Activated gamma-delta T cell treated with anti-CD3 and anti-CD28 coated beads, Interleukin-2, amount 50 U/mL, for 16 hours (primary cell): Measurements from ENCODE around the gene MOXD1.
"Not testable (repeated sequence)": the region's sequence is repeated elsewhere in the genome, so short reads cannot be mapped to it uniquely, and the experiment has no call there.

ENCODE experiments used
- DNase-seq: peaks from one replicate; pipeline ENCODE4 v3.0.0-alpha.2; 2020; ENCODE audit warnings: low read depth

Gene MOXD1

DNA sequence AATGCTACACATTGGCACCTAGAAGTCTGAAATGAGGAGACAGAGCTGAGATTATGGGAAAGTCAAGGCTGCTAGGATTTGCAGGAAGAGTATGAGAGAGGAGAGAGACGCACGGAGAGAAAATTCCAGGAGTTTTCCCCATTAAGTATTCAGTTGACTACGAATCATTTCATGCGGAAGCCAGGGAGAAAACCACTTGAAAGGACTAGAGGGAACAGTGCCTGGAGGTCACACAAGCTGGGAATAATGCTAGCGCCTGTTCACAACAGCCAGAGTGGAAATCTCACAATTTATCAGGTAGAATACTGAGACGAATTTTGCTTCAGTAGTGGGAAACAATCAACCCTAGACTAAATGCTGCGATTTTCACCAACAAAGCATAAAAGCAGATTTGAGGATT, 118.6 kb downstream of the MOXD1 start:
- no peak for DNase-seq

DNA sequence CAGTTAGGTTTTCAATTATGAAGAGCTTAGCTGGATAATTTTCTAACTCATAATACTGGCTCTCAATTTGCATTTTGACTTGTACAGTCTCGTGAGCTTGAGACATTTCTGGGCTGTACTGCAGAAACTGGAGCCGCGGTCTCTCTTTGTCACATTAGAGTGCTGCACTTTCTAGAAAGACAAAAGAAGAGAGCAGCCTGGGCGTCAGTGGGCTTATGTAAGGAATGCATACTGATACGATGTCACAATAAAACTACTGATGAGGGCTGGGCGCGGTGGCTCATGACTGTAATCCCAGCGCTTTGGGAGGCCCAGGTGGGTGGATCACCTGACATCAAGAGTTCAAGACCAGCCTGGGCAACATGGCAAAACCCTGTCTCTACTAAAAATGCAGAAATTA, 120.8 kb downstream of the MOXD1 start:
- DNase-seq, result no peak

DNA sequence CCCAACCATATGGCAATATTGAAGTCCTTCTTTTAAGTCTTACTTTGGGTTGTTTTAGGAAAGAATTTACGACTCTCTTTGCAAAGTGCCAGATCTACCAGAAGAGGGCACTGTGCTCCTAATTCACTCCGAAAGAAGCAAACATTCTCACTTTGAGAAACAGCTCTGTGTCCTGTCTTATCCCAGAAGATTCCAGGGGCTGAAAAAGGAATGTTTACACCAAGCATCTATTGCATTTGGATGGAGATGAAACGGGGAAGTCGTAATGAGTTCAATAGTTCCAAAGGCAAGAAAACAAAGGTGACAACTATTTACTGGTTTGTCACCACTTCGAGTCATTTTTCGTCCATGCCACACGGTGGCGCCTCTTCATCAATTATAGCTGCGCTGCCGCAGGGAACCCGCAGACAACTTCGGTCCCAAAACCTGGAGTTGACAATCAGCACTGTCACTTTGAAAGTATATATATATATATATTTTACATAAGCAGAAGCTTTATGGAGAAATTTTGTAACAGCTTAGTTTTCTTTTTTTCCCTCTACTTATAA, 121.6 kb downstream of the MOXD1 start:
- DNase-seq, result peak; percentile 55

DNA sequence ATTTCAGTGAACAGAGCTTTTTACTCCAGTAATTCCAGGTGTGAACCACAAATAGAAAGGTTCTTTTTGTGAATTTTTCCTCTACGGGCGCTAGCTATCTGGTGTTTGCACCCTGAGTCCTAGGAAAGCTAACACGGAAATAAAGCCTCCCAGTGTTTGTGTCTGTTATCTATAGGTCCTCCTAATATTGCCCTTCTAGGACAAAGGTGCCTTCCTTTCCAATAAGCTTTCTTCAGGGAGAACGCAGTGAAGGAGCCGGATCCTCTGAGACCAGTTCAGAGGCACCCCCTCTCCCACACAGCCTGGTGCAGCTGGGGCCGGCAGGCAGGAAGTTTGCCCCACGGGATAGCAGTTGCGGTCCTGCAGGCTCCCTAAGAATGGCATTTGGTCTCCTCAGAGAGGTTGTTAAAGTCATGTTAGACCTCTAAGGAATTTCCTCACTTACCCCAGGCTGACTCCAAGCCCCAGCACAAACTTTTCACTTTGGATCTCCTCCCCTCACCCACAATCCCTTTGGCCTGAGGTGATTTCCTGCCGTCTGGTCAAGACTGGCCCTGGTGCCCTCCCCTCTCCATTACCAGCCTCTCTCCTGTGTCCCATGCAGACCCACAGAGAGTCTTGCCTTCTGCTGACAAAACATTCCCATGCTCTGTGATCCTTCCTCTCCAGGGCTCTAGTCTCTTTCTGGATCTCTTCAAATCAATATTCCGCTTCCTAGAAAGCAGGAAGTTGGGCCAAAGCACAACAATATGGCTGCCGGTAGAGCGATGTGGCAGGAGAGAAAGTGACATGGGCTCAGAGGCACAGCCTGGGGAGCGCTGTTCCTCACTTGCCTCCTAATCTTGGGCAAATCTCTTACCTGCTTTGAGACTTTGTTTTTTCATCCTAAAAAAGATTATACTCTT, 126.0 kb downstream of the MOXD1 start:
- DNase-seq, result no peak

DNA sequence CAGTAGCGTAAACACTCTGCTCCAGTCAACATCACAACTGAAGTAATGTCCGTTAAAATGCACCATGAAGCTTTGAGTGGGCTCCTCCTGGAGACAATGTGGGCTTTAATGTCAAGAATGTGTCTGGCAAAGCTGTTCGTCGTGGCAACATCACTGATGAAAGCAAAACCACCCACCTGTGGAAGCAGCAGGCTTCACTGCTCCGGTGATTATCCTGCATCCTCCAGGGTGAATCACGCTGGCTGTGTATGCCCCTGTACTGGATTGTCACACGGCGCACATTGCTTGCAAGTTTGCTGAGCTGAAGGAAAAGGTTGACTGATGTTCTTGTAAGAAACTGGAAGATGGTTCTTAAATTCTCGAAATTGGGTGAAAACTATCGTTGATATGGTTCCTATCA, 128.5 kb downstream of the MOXD1 start:
- no peak for DNase-seq

DNA sequence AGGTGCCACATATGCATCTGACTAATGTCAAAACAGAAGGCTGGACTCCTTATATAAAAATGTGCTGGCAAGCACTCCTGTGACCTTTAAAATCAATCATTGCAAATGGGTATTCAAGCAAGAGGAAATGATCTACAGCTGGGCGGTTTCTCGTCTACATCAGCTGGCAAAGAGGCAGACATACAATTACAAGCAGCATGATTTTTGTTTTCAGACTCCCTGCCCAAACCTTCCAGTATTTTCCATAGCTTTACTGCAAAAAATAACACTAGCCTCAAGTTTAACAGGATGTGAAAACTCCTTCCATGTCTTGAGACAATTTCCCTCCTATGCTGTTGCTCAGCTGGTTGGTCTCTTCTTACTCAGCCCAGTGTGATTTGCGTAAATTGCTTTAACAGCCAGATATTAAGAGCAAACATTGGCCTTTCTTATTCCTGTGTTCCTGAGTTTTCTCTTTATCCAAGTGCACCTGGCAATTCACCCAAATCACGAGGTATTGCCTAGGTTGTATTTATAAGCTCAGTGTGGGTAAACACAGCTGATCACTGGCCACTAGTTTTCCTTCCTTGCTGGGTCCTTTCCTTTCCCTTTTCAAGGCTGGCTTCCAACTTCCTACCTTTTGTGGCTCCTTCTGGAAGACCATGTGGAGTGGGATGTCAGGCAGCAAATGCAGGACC, 130.4 kb downstream of the MOXD1 start:
- DNase-seq, result no peak

DNA sequence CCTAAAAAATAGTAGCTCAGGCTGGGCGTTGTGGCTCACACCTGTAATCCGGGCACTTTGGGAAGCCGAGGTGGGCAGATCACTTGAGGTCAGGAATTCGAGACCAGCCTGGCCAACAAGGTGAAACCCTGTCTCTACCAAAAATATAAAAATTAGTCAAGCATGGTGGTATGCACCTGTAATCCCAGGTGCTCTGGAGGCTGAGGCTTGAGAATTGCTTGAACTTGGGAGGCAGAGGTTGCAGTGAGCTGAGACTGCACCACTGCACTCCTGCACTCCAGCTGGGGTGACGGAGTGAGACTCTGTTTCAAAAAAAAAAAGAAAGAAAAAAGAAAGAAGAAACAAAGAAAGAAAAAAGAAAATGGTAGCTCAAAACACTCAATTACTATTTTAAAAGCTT, 132.6 kb downstream of the MOXD1 start:
- DNase-seq, result not testable (repeated sequence)

DNA sequence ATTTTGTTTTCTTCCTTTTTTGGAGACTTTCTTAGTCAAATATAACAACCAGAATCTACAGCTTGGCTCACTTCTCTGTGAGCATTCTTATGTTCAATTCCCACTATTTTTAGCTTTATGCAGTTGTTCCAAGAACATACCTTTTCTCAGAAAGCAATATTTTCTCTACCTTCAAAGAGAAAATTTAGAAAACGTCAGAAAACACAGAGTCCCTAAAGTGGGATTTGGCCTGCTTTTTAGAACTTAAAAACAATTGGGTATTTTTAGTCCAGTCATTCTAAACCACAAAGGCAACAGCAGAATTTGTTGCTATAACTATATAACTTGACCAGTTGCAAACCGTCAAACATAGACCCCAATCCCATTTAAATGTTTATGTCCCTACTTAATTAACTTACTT, 133.1 kb downstream of the MOXD1 start:
- DNase-seq, result no peak

DNA sequence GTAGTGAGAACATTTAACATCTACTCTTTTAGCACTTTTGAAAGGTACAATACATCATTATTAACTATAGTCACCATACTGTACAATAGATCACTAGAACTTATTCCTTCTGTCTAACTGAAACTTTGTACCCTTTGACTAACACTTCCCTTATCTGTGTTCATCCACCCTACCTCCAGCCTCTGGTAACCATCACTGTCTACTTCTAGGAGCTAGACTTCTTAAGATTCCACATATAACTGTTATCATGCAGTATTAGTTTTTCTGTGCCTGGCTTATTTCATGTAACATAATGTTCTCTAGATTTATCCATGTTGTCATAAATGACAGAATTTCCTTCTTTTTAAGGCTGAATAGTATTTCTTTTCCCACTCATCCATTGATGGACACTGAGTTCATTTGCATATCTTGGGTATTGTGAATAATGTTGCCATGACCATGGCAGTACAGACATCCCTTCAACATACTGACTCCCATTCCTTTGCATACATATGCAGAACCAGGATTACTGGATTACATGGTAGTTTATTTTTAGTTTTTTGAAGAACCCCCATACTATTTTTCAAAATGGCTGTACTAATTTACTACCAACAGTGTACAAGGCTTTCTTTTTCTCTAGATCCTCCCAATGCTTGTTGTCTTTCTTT, 135.7 kb downstream of the MOXD1 start:
- DNase-seq, result no peak

DNA sequence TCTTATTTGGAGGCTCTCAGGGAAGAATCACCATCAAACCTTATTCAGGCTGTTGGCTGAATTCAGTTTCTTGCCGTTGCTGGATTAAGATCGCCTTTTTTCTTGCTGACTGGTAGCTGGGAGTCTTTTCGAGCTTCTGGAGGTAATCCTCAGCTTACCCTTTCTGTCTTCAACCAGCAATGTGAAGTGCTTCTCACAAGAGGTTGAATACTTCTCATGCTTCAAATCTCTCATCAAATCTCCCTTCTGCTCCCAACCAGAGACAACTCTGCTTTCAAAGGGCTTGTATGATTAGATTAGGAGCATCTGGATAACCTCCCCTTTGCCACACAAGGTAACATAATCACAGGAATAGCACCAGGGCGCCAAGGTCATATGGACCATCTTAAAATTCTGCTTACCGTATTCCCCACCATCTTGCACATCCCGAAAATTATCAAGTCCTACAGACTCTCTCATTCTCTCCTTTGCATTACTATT, 137.2 kb downstream of the MOXD1 start:
- DNase-seq, result no peak

DNA sequence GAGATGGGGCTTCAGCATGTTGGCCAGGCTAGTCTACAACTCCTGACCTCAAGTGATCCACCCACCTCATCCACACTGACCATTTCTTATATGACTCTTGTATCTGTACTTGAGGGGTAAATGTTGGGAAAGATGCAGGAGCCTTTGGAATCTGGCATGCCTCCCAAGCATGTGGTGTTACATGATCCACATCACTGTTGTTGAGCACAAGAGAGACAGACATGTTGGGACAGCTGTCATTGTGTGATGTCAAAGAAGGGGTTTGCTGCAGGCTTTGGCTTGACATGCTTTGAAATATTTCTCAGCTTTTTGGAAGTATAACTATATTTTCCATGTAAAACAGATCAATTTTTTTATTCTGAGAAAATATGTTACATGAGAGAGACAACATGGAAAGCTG, 139.9 kb downstream of the MOXD1 start:
- no peak for DNase-seq

DNA sequence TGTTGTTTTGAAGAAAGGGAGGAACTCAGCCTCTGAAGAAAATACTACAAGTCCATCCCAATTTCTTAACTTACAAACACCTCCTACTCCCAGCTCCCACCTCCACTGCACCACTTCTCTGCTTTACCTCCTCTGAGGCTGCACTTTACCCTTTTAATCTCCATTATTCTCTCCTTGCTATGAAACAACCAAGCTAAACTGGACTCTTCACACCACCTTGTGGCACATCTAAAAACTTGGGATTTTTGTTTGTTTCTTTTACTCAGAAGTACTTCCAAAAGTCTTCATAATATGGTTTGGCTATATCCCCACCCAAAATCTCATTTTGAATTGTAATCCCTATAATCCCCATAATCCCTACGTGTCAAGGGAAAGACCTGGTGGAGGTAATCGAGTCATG, 142.2 kb downstream of the MOXD1 start:
- no peak for DNase-seq

DNA sequence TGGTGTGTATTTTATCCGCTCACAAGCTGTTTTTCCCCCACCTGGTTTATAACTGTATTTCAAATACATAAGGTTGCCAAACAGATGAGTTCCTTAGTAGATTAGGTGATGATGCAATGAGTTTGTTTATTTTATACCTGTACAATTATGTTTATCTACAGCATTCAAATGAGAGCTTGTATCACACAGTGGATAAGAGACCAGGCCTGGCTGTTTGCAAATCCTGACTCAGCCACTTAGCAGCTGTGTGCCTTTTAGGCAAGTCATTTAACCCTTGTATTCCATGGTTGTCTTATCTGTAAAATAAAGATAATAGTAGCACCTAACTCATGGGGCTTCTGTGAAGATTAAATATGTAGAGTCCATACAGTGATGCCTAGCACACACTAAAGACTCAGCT, 143.7 kb downstream of the MOXD1 start:
- DNase-seq, result no peak

DNA sequence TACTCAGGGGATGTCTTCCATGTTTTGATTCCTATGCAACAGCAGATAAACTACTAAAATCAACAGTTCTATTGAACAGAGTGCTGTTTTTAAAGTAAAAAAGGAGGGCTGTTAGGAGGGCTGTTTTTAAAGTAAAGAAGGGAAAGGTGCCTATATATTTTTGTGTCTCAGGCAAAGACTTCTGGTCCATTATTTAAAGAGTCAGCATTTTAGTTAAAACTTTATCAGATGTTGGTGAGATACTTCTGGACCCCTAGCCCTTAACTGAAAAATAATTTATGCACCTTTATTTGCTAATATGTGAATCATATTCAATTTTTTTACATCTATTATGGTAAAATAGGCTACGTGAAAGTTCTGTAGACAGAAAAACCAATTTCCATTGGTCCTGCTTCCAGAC, 144.8 kb downstream of the MOXD1 start:
- DNase-seq, result no peak

DNA sequence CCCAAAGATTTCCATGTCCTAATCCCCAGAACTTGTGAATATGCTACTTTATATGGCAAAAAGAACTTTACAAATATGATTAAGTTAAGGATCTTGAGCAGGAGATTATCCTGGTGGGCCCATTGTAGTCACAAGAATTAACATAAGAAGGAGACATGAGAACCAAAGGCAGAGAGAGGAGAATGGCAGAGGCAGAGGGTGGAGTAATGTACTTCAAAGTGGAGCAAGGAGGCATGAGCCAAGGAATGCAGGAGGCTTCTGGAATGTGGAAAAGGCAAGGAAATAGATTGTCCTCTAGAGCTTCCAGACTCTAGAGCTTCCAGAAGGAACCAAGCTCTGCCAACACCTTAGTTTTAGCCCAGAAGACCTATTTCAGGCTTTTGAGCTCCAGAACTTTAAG, 147.4 kb downstream of the MOXD1 start:
- DNase-seq, result no peak

DNA sequence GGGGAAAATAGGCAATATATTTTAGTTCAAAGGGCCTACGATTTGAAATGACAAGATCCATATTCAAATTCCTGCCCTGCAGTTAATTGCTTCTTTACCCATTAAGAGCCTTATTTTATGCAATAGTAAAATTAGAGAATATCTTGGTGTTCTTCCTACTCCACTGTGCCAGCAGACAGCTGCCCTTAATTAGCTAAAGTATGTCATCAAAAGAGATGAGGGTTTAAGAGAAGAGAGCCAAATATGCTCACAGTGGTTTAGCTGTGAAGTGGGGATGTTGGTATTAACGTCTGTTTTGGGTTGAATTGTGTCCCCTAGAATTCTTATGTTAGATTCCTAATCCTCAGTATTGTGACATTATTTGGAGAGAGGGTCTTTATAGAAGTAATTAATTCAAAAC, 148.1 kb downstream of the MOXD1 start:
- no peak for DNase-seq

DNA sequence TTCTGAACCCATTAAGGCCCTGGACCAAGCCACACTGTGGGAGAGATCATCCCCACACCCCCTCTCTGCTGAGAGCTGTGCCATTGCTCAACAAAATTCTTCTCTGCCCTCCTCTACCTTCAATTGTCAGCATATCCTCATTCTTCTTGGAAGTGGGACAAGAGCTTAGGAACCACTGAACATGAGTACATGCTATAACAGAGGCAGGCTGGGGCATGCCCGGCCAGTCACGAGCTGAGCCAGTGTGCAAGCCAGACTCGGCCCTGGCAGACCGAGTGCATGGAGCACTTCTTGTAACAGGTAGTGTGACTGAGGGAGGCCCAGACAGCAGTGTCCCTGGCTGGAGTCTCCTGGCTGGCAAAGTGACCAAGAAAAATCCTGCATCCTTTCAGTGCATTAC, 149.2 kb downstream of the MOXD1 start:
- no peak for DNase-seq

DNA sequence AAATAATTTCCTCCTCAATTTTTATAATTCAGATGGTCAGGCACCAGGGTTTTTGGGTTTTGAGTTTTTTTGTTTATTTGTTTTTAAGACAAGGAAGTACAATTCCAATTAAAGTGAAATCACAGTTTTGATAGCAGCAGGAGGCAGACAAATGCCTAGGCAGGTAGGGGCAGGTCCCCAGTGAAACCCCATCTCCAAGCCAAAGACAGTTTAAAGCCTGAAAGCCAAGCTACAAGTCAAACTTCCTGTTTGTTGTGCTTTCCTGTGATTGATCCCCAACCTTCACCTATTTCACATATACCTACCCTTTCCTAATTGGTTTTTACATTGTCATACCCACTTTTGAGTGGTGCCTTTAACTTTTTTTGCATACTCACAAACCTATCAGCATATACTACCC, 149.6 kb downstream of the MOXD1 start:
- DNase-seq, result no peak

DNA sequence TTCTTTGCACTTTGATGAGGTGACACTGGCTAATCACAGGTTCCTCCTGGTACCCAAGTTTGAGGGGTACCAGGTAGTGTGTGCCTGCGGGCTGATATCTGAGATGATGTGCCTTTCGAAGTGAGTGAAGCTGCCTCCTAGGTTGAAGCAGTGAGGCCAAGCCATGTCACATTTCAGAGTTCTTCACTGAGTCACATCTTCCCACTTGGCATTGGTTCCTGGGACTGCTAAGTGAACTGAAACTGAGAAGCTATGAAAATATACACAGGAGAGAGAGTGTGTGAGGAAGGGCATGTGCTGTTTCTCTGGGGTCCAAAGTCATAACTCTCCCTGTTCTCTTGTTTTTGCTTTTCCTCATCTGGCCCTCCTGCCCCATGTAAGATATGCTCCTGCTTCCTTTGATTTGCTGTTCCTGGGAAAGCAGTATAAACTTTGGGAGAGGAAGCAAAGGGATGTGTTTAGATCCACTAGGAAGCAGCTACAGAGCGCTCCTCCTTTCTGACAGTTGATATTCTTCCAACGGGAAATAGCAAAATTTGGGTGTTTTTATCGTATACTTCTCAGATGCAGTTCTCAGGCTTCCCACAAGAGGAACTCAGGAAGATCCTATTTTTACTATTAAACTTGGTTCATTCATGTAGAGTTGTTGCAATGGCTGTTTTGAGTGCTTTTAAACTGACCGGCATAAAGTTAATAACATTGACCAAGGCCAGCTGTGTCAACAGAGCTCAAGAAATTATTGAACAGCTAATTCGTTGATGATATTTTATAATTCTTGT, 153.7 kb downstream of the MOXD1 start:
- no peak for DNase-seq

DNA sequence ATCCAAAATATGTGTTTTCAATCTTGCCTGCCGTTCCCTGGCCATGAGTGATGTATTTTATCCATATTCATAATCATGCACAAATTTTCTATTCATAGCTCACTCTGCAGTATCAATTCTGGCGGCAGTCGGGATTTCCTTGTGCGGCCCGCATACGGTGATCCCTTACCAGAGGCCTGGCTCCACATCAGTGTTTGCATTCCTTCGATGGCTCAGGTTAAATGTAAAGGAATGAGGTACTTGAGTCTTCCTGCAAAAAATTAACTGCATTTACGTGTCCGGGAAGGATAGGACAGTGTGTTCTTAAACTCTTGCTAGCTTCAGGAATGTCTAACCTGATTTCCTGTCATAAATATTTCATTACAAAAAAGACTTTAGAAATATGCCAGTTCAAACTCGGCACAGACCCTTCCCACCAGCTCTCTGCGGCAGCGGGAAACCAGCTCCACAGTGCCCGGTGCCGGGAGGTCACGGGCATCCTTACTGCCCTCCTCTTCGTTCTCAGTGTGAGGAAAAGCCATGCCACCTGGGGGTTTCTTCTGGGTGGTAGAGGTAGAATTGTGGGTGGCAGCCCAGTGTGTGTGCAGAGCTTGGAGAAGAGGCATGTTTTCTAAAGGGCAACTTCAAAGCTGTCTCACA, 154.5 kb downstream of the MOXD1 start:
- no peak for DNase-seq

DNA sequence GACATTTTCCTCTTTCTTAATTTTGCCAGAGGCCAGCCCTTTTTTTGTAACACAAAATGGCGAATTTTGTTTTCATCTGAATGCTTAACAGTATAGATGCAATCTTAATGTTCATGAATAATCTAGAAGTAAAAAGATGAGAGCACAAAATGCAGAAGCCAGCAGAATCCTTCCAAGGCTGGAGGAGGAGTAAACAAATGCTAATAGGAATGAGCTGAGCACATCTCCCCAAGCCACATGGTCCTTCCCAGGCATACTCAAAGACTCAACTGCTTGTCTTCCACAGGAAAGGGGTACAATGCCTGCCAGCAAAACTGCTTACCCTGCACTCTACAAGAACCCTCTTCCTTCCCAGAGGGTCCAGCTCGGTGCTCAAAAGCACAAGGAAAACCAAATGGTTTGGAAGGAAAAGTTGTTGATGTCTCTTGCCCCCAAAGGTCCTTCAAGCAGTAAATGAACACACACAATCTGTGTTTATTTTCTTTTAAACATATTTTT, 155.1 kb downstream of the MOXD1 start:
- DNase-seq, result no peak
